ENCODE results near the gene DLG2.

DLG2 gene

DNA sequence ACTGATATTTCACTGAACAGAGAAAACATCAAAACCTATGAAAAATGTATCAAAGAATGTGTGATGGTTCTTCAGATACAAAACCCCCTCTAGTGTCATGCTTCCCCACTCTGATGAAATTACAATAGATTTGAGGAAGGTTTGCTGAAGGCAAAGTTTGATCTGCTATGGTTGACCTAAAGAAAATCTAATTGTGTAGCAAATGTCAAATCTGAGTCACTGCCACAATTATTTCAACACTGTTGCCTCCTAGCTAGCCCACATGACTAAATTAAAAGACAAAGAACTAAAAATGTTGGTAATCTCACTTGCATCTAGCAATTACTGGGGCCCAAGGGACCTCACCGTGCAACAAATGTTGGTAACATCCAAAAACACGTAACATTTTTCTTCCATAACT is 728.0 kb downstream of the DLG2 start:
- TF ChIP-seq, protein P1, sequence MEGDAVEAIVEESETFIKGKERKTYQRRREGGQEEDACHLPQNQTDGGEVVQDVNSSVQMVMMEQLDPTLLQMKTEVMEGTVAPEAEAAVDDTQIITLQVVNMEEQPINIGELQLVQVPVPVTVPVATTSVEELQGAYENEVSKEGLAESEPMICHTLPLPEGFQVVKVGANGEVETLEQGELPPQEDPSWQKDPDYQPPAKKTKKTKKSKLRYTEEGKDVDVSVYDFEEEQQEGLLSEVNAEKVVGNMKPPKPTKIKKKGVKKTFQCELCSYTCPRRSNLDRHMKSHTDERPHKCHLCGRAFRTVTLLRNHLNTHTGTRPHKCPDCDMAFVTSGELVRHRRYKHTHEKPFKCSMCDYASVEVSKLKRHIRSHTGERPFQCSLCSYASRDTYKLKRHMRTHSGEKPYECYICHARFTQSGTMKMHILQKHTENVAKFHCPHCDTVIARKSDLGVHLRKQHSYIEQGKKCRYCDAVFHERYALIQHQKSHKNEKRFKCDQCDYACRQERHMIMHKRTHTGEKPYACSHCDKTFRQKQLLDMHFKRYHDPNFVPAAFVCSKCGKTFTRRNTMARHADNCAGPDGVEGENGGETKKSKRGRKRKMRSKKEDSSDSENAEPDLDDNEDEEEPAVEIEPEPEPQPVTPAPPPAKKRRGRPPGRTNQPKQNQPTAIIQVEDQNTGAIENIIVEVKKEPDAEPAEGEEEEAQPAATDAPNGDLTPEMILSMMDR (IDR thresholded peaks at IDR 0.05), result no peak

DNA sequence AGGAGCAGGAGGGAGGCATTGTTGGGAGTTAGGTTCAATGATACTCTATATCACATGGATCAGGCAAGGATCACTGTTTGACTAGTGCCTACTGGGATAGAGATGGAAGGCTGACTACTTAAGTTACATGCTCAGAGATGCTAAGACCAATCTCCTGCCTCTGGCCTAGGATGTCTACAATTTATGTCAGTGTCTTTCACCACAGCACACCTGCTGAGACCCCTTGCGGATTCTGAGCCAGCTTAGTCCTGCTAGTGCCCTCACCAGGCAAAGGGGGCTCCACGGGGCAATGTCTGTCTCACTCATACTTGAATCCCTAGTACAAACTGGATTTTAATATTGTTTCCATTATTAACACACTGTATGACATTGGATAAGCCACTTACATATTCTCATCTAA is 732.5 kb downstream of the DLG2 start:
- no peak overlapping the region for H3K4me3 ChIP-seq (ENCODE audit: low read depth in 1 of 2, low read length in 1 of 2)
- no peaks in the 10 kb centered on the region for H3K9me3 ChIP-seq
- H3K4me1 ChIP-seq (ENCODE audit: control insufficient read depth in 1 of 2, insufficient read depth in 1 of 2, low read depth in 1 of 2, low read length in 1 of 2), result no peaks in the 10 kb centered on the region
- no peaks in the 10 kb centered on the region for H3K27me3 ChIP-seq
- TF ChIP-seq, protein P1 (IDR thresholded peaks at IDR 0.05), result no peak
- no peaks in the 10 kb centered on the region for H3K36me3 ChIP-seq
- H3K27ac ChIP-seq, result no peak overlapping the region

More for the DNA sequence above, 728.0 kb downstream of the DLG2 start:
- Histone ChIP-seq H3K27me3 (no peaks in the 10 kb centered on the region), H3K27ac (no peak overlapping the region), H3K36me3 (no peaks in the 10 kb centered on the region), H3K9me3 (no peaks in the 10 kb centered on the region), H3K4me3 (ENCODE audit: low read depth in 1 of 2, low read length in 1 of 2) (no peak overlapping the region), H3K4me1 (ENCODE audit: control insufficient read depth in 1 of 2, insufficient read depth in 1 of 2, low read depth in 1 of 2, low read length in 1 of 2) (no peaks in the 10 kb centered on the region)

DNA sequence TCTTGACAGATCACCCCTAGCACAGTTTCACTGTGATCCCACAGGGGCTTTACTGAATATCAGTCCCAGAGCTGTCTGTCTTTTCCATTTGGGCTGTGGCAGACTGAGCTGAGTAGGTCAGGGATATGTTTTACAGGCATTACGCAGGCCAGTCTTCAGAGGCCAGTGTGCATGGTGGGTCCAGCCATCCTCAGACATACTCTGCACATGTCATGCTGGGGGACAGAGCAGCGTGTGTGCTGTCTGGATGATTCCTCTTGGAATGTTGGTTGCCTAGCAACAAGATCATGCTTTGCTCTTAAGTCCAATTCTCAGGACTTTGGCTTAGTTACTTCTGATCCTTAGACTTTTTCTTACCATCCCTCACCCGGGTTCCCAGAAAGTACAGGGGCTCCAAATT is 736.5 kb downstream of the DLG2 start:
- TF ChIP-seq, protein P1 (IDR thresholded peaks at IDR 0.05), result no peak
- H3K4me1 ChIP-seq (ENCODE audit: control insufficient read depth in 1 of 2, insufficient read depth in 1 of 2, low read depth in 1 of 2, low read length in 1 of 2), result no peaks in the 10 kb centered on the region
- no peak overlapping the region for H3K4me3 ChIP-seq (ENCODE audit: low read depth in 1 of 2, low read length in 1 of 2)
- H3K27me3 ChIP-seq, result no peaks in the 10 kb centered on the region
- H3K36me3 ChIP-seq, result no peaks in the 10 kb centered on the region
- H3K9me3 ChIP-seq, result no peaks in the 10 kb centered on the region
- no peak overlapping the region for H3K27ac ChIP-seq

DNA sequence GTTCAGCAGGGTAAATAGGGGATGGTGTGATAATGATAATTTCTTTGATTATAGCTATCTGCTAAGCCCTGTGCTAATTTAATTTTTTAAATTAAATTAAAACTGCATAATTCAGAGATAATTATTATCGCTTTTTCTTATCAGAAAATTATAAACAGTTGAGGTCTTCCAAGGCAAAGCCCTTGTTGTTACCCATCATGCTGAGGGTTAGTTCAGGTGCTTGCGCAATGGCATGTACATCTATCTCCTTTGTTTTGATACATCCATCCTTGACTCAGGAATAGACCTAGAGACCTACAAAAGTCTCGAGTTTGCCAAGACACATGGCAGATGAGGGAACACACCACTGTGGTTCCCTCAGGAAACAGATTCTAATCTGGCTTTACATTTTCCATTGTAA is 737.6 kb downstream of the DLG2 start:
- Histone ChIP-seq H3K27me3 (no peaks in the 10 kb centered on the region), H3K36me3 (no peaks in the 10 kb centered on the region), H3K27ac (no peak overlapping the region), H3K4me3 (ENCODE audit: low read depth in 1 of 2, low read length in 1 of 2) (no peak overlapping the region), H3K4me1 (ENCODE audit: control insufficient read depth in 1 of 2, insufficient read depth in 1 of 2, low read depth in 1 of 2, low read length in 1 of 2) (no peaks in the 10 kb centered on the region), H3K9me3 (no peaks in the 10 kb centered on the region)
- TF ChIP-seq, protein P1 (IDR thresholded peaks at IDR 0.05), result no peak

DNA sequence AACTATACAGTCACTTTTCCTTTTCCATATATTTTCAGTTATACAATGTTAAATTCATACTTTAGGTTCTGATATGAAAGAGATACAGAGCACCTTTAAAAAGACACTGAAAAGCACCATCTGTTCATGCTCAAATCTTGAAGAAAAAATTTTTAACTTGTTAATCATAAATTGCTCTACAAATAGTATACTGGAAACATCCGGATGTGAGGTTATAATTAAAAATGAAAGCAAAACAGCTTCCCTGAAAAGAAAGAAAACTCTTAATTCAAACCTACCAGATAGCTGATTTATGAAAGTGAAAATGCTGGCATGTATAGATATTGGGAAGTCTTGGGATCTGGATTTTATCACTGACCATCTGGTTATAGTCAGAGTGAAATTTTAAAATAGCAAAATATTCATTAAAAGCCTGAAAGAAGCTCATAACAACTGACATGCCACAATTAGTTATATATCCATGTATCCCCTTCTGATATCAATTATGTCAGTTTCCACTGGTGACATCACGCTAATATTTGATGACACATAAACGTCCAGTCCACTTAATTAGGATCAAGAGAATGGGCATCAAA is 740.0 kb downstream of the DLG2 start:
- Histone ChIP-seq H3K9me3 (no peaks in the 10 kb centered on the region), H3K4me3 (ENCODE audit: low read depth in 1 of 2, low read length in 1 of 2) (no peak overlapping the region), H3K27ac (no peak overlapping the region), H3K27me3 (no peaks in the 10 kb centered on the region), H3K36me3 (no peaks in the 10 kb centered on the region), H3K4me1 (ENCODE audit: control insufficient read depth in 1 of 2, insufficient read depth in 1 of 2, low read depth in 1 of 2, low read length in 1 of 2) (no peaks in the 10 kb centered on the region)
- TF ChIP-seq, protein P1 (IDR thresholded peaks at IDR 0.05), result no peak

DNA sequence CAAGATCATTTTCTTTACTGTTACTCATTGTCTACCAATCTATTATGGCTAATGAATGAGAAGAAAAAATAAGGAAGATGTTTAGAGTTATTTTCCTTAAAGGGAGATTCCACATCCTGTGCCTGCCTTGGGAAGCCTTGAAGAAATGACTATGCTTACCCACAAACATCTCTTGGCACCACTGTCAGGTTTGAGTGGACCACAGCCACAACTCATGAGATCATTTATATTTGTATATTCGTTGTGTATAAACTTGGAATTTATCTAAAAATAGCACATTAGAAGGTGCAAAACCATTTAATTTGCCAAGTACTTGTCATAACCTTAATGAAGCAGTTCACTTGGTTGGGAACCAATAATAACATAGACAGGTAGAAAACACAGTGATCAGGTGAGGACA is 740.8 kb downstream of the DLG2 start:
- Histone ChIP-seq H3K4me1 (ENCODE audit: control insufficient read depth in 1 of 2, insufficient read depth in 1 of 2, low read depth in 1 of 2, low read length in 1 of 2) (no peaks in the 10 kb centered on the region), H3K27ac (no peak overlapping the region), H3K27me3 (no peaks in the 10 kb centered on the region), H3K9me3 (no peaks in the 10 kb centered on the region), H3K36me3 (no peaks in the 10 kb centered on the region), H3K4me3 (ENCODE audit: low read depth in 1 of 2, low read length in 1 of 2) (no peak overlapping the region)
- TF ChIP-seq, protein P1 (IDR thresholded peaks at IDR 0.05), result no peak

All from neutrophil (primary cell).